Measurements from ENCODE around the gene DDX10. TPM values are rescaled to one million over a fixed set of nuclear protein-coding genes. Genes with fewer than 3 reads are reported as not detected.

The DDX10 gene
- total and polyA plus RNA-seq, 2 of the 8 experiments (the other 6 are each of a cell fraction or from before 2014, with no cell fraction given): 49.2 to 52.2 TPM

- FAIRE-seq (no peak), DNase-seq (ENCODE audit: low read depth in 1 of 2, low spot score in 2 of 2) (no peak)
- Histone ChIP-seq H3K36me3 (ENCODE audit: control insufficient read depth in 2 of 4, insufficient read depth in 4 of 4, low read length in 3 of 4) (no peaks in the 10 kb centered on the region), H2BK12ac (ENCODE audit: low read depth, low read length) (no peak overlapping the region), H3K79me1 (ENCODE audit: low read depth, low read length) (no peaks in the 10 kb centered on the region), H2BK120ac (replicated peaks; ENCODE audit: low read depth, low read length) (no peak overlapping the region), H4K91ac (replicated peaks; ENCODE audit: insufficient read length, low read length) (no peak overlapping the region), H3K4me3 (ENCODE audit: extremely low read depth in 1 of 4, insufficient read depth in 2 of 4, low read depth in 3 of 4, low read length in 4 of 4) (no peak overlapping the region), H3K9ac (replicated peaks in 1 of 4; ENCODE audit: extremely low read depth in 1 of 4, low read depth in 3 of 4, low read length in 3 of 4) (no peak overlapping the region), H3K14ac (ENCODE audit: insufficient read length) (no peak overlapping the region), H3K4me1 (replicated peaks in 1 of 4; ENCODE audit: control insufficient read depth in 3 of 4, insufficient read depth in 4 of 4, low read length in 3 of 4) (no peaks in the 10 kb centered on the region), H4K5ac (ENCODE audit: insufficient read length, low read depth, low read length) (no peak overlapping the region), H2BK15ac (ENCODE audit: low read length) (no peak overlapping the region), H3K23ac (ENCODE audit: insufficient read length) (no peak overlapping the region), H2BK5ac (ENCODE audit: low read depth, low read length) (no peak overlapping the region), H2BK20ac (ENCODE audit: low read length) (no peak overlapping the region), H4K20me1 (replicated peaks in 1 of 2; ENCODE audit: control insufficient read depth in 1 of 2, insufficient read depth in 2 of 2, low read length in 2 of 2) (no peaks in the 10 kb centered on the region), H3K4ac (replicated peaks; ENCODE audit: insufficient read length, low read depth, low read length) (no peak overlapping the region), H3K9me3 (ENCODE audit: insufficient read depth in 2 of 2, low read depth in 1 of 2, low read length in 1 of 2) (no peaks in the 10 kb centered on the region), H2AFZ (ENCODE audit: low read length) (peak overlapping the region; percentile 43; the same call in 1 of the 2 replicates), H3K27me3 (replicated peaks in 1 of 4; ENCODE audit: control insufficient read depth in 3 of 4, extremely low read depth in 1 of 4, insufficient read depth in 3 of 4, low read length in 3 of 4) (no peaks in the 10 kb centered on the region), H3K23me2 (ENCODE audit: low read depth, low read length) (no peaks in the 10 kb centered on the region), H3K27ac (ENCODE audit: low read depth, low read length) (no peak overlapping the region), H3K18ac (ENCODE audit: extremely low read depth, low read length) (no peak overlapping the region), H3K4me2 (ENCODE audit: insufficient read depth in 1 of 2, low read depth in 2 of 2, low read length in 2 of 2) (no peak overlapping the region), H4K8ac (ENCODE audit: extremely low read depth, insufficient read depth, low read length) (no peak overlapping the region), H3K79me2 (ENCODE audit: control insufficient read depth in 1 of 2, insufficient read depth in 2 of 2, low read length in 2 of 2) (no peaks in the 10 kb centered on the region), H3K56ac (replicated peaks; ENCODE audit: insufficient read length, low read depth, low read length) (no peak overlapping the region), H2AK5ac (ENCODE audit: low read depth, low read length) (no peak overlapping the region)
- CTCF ChIA-PET (ENCODE audit: partially characterized antibody): interaction anchor here (0.6 to 1.3 kb wide), 3 partner anchors 8 to 19 kb away, joined by 3 to 4 read pairs (median 3); no protein-coding TSS in a partner anchor
- POLR2A ChIA-PET (ENCODE audit: partially characterized antibody): interaction anchor here (0.9 kb wide), 1 partner anchor 54 kb away, joined by 3 read pairs; no protein-coding TSS in a partner anchor
- WGBS, 2 experiments (ENCODE audit: extremely low coverage in 1 of 2, insufficient coverage in 1 of 2, insufficient read length in 1 of 2, insufficient replicate concordance in 2 of 2, low coverage in 1 of 2, low lambda C conversion rate in 2 of 2, missing lambda C conversion rate in 1 of 2): 74% methylated on average over 2 of the region's 2 CpGs; no CpG with 5 or more reads in 1 of the 2 experiments
- TF ChIP-seq FOSL1 (IDR thresholded peaks at IDR 0.05; ENCODE audit: insufficient read depth, low read depth, low read length) (no peak), RAD21 (IDR thresholded peaks at IDR 0.05 in 1 of 2, conservative IDR thresholded peaks at IDR 0.05 in 1 of 2; ENCODE audit: low read depth in 2 of 2, low read length in 2 of 2) (no peak), RBBP5 (IDR thresholded peaks at IDR 0.05; ENCODE audit: borderline replicate concordance, low read depth, low read length) (no peak), SIRT6 (IDR thresholded peaks at IDR 0.05; ENCODE audit: low read length) (no peak), GTF2F1 (IDR thresholded peaks at IDR 0.05; ENCODE audit: borderline replicate concordance, low read depth, low read length) (no peak), KDM4A (IDR thresholded peaks at IDR 0.05; ENCODE audit: low read depth, low read length, severe bottlenecking) (no peak), SAP30 (IDR thresholded peaks at IDR 0.05; ENCODE audit: insufficient read depth, insufficient replicate concordance, low read length) (no peak), USF2 (IDR thresholded peaks at IDR 0.05; ENCODE audit: low read length) (no peak), CHD2 (IDR thresholded peaks at IDR 0.05; ENCODE audit: low read length) (no peak)
- TF ChIP-seq, protein P1, sequence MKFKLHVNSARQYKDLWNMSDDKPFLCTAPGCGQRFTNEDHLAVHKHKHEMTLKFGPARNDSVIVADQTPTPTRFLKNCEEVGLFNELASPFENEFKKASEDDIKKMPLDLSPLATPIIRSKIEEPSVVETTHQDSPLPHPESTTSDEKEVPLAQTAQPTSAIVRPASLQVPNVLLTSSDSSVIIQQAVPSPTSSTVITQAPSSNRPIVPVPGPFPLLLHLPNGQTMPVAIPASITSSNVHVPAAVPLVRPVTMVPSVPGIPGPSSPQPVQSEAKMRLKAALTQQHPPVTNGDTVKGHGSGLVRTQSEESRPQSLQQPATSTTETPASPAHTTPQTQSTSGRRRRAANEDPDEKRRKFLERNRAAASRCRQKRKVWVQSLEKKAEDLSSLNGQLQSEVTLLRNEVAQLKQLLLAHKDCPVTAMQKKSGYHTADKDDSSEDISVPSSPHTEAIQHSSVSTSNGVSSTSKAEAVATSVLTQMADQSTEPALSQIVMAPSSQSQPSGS (IDR thresholded peaks at IDR 0.05; ENCODE audit: low read length): no peak
These were observed 42.5 kb upstream of the DDX10 start for GRCh38 chr11:108622341-108622740.

Data from H1 (cell line).